ENCODE measurements around the gene CATSPERZ. TPM values are rescaled to one million over a fixed set of nuclear protein-coding genes. Genes with fewer than 3 reads are reported as not detected.
A peak's percentile ranks its signal among the peaks of the same experiment; 100 is the strongest.

The CATSPERZ gene
- 0.26 TPM in 1 of 2 replicates, not detected in the other for total RNA-seq

- Histone ChIP-seq H3K27me3 (ENCODE audit: control insufficient read depth, insufficient read depth, low read length) (peaks cover 31% of the 10 kb centered on the region), H3K36me3 (ENCODE audit: control insufficient read depth, insufficient read depth, low read length) (no peaks in the 10 kb centered on the region), H3K4me3 (ENCODE audit: low read depth, low read length) (peak within 1 kb of the TSS; percentile 19)
- no peak for DNase-seq (ENCODE audit: low read depth)
- no peak for TF ChIP-seq CTCF (IDR thresholded peaks at IDR 0.05; ENCODE audit: insufficient read depth, low read length, severe bottlenecking)
- FAIRE-seq: no peak
Measured at GRCh38 chr11:64299847-64300648, at the start of gene CATSPERZ. TSS of gene CATSPERZ (plus strand) at chr11:64300358. CDS start at chr11:64300411, 53 bp downstream.

GRCh38 chr11:64250415-64251015 is 49.6 kb upstream of the CATSPERZ start:
- peak overlapping the region; percentile 83 for H3K4me3 ChIP-seq (ENCODE audit: low read depth, low read length)
- no peak for FAIRE-seq
- H3K27me3 ChIP-seq (ENCODE audit: control insufficient read depth, insufficient read depth, low read length): no peaks in the 10 kb centered on the region
- DNase-seq (ENCODE audit: low read depth): no peak
- TF ChIP-seq CTCF (IDR thresholded peaks at IDR 0.05; ENCODE audit: insufficient read depth, low read length, severe bottlenecking): no peak
- peaks cover 12% of the 10 kb centered on the region for H3K36me3 ChIP-seq (ENCODE audit: control insufficient read depth, insufficient read depth, low read length)

GRCh38 chr11:64251016-64251752 is 49.0 kb upstream of the CATSPERZ start, which contains the start of gene PLCB3:
TSS of gene PLCB3 (plus strand) at chr11:64251530. CDS start at chr11:64251650, 120 bp downstream.
- FAIRE-seq (no peak), DNase-seq (ENCODE audit: low read depth) (no peak)
- Histone ChIP-seq H3K27me3 (ENCODE audit: control insufficient read depth, insufficient read depth, low read length) (no peaks in the 10 kb centered on the region), H3K36me3 (ENCODE audit: control insufficient read depth, insufficient read depth, low read length) (peaks cover 19% of the 10 kb centered on the region), H3K4me3 (ENCODE audit: low read depth, low read length) (peak within 1 kb of the TSS; percentile 83)
- TF ChIP-seq CTCF (IDR thresholded peaks at IDR 0.05; ENCODE audit: insufficient read depth, low read length, severe bottlenecking): peak; percentile 63

- no peak for FAIRE-seq
- no peak for DNase-seq (ENCODE audit: low read depth)
Measured at GRCh38 chr11:64251753-64252002, 48.5 kb upstream of the CATSPERZ start.

More at GRCh38 chr11:64251753-64252002, 48.5 kb upstream of the CATSPERZ start:
- TF ChIP-seq CTCF (IDR thresholded peaks at IDR 0.05; ENCODE audit: insufficient read depth, low read length, severe bottlenecking): no peak
- peak overlapping the region; percentile 83 for H3K4me3 ChIP-seq (ENCODE audit: low read depth, low read length)
- H3K27me3 ChIP-seq (ENCODE audit: control insufficient read depth, insufficient read depth, low read length): no peaks in the 10 kb centered on the region
- peaks cover 23% of the 10 kb centered on the region for H3K36me3 ChIP-seq (ENCODE audit: control insufficient read depth, insufficient read depth, low read length)

Measured in bronchial epithelial cell (primary cell).